Measurements from ENCODE around the gene ATN1.

The ATN1 gene

GRCh38 chr12:6946920-6947374 is 19.2 kb downstream of the ATN1 start:
- no peak for DNase-seq

DNA sequence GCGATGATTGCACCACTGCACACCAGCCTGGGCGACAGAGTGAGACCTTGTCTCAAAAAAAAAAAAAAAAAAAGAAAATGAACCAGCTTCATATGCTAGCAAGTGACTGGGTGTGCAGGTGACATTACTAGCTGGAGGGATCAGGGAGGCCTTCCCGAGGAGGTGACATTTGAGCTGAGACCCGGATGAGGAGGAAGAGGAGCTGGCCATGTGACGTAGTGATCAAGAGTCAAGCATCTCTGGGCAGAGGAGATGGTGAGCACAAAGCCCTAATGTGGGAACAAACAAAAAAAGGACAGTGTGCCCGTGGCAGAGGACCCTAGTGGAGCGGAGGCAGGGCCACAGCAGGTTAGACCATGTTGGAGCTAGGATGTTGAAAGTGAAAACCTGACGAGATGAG is 19.9 kb downstream of the ATN1 start:
- DNase-seq: no peak

GRCh38 chr12:6948873-6949594 is 21.3 kb downstream of the ATN1 start:
- DNase-seq: no peak

GRCh38 chr12:6950401-6950801 is 22.6 kb downstream of the ATN1 start:
- no peak for DNase-seq

DNA sequence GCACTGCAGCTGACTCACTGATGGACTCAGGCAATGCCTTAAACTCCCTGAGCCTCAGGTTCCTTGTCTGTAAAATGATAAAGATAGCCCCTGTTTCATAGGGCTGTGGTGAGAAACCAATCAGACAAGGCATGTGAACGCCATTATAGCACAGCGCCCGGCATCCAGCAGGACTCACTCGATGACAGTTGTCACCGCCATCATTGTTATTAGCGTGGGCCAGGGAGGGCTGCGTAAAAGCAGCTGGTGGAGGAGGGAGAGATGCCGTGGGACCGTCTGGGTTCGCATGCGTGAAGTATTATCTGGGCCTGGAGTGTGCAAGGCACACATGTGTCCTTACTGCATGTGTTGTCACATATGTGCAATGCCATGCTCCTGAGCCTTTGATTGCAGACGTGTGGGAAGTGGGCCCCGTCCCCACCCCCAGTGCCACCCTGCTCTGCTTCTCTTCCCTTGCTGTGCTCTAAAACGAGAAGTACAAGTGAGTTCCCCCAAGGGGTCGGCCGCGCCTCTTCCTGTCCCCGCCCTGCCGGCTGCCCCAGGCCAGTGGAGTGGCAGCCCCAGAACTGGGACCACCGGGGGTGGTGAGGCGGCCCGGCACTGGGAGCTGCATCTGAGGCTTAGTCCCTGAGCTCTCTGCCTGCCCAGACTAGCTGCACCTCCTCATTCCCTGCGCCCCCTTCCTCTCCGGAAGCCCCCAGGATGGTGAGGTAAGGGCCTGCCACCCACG is 23.2 kb downstream of the ATN1 start, which contains the start of gene PTPN6:
Gene PTPN6, plus strand, starts transcription at position 546 of the 730 bp plus-strand sequence. Its CDS starts 157 bp downstream, at position 703.
- peak; percentile 83 for DNase-seq

GRCh38 chr12:6951551-6952120 is 23.9 kb downstream of the ATN1 start:
- no peak for DNase-seq

GRCh38 chr12:6952121-6952862 is 24.5 kb downstream of the ATN1 start:
- DNase-seq: no peak

DNA sequence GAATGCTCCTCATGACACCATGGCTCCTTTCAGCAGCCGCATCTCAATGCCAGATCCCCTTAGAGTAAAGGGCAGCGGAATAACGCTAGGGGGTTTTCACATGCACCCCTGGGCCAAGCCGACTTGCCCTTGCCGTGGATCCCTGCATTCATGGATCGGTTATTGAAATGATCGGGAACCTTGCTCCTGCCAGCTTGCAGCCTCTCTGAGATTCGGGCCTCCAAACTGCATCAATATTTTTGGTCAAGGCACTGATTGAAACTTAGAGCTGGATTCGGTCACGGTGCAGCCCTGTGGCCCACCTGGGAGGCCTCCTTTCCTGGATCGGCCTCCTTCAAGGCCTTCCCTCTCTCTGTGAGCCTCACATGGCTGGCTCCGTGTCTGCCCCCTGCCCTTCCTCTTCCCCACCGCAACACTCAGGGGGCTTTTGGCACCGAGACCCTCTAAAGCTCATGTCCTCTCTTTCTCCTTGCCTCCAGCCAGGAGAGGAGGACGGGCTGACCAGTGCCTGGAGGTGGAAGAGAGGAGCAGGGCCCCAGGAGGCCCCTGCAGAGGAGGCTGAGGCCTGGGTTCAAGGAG is 25.2 kb downstream of the ATN1 start:
- no peak for DNase-seq

GRCh38 chr12:6953442-6954315 is 25.9 kb downstream of the ATN1 start:
- peak; percentile 87 for DNase-seq

DNA sequence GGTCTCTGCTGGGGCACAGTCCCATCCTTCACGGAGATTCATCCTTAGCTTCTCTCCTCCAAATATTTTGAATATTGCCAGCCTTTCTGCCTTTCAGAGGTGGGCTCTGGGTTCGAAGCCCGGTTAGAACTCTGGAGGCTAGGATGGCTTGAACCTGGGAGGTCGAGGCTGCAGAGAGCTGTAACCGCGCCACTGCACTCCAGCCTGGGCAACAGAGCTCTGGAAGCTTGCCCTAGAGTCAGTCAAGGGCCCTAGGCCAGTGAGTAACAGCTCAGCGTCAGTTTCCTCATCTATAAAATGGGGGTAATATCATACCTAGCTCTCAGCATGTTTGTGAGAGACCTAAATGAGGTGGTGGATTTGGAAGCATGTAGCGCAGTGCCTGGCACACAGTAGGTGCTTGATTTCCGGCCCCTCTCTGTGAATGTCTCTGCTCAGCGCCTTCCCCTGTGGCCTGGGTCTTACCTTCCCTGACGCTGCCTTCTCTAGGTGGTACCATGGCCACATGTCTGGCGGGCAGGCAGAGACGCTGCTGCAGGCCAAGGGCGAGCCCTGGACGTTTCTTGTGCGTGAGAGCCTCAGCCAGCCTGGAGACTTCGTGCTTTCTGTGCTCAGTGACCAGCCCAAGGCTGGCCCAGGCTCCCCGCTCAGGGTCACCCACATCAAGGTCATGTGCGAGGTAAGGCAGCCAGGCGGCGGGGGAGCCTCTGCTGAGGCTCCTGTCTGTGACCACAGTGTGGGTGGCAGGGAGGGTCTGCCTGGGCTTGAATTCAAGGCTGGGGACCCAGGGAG is 26.8 kb downstream of the ATN1 start:
- no peak for DNase-seq

DNA sequence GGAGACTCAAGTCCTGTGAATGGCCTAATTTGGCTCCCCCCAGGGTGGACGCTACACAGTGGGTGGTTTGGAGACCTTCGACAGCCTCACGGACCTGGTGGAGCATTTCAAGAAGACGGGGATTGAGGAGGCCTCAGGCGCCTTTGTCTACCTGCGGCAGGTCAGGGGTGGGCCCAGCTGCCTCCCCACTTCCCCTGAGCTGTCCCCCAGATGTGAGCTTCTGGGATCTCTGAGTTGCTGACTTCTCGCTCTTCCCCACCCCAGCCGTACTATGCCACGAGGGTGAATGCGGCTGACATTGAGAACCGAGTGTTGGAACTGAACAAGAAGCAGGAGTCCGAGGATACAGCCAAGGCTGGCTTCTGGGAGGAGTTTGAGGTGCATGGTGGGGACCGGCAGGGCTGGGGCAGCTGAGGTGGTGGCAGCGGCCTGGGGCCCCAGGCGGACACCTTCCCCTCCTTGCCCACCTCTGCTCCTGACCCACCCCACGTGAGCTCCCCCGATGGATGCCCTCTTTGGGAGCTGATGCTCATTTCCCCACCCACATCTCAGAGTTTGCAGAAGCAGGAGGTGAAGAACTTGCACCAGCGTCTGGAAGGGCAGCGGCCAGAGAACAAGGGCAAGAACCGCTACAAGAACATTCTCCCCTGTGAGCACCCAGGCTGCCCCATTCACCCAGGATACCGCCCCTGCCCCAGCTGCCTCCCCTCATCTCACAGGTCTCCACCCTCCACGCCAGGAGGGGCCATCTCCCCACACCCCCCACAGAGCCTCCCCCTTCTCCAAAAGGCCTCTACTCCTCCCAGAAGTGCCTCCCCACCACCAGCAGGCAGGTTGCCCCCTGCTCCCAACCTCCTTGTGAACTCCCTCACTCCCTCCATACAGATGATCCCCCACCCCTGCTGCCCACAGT is 27.6 kb downstream of the ATN1 start:
- DNase-seq: no peak

DNA sequence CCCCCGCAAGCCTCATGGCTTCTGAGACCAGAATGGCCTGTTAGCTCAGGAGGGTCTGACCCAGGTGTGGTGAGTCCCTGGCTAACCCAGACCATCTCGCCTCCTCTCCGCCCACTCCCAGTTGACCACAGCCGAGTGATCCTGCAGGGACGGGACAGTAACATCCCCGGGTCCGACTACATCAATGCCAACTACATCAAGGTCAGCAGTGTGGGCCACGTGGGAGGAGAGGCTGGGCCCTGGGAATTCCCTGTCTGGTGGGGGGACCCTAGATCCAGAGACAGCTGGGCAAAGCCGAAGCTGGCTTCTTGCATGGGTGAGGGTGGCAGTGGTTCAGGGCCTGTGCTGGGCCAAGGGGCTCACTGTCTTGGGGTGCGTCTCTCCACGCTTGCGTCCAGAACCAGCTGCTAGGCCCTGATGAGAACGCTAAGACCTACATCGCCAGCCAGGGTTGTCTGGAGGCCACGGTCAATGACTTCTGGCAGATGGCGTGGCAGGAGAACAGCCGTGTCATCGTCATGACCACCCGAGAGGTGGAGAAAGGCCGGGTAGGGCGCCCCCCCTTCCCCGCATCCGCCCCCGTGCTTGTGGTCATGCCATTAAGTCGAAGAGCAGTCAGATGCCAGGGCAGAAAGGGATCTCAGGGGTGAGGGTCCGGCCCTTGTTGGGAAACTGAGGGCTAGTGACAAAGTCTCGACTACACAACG is 28.4 kb downstream of the ATN1 start:
- no peak for DNase-seq

DNA sequence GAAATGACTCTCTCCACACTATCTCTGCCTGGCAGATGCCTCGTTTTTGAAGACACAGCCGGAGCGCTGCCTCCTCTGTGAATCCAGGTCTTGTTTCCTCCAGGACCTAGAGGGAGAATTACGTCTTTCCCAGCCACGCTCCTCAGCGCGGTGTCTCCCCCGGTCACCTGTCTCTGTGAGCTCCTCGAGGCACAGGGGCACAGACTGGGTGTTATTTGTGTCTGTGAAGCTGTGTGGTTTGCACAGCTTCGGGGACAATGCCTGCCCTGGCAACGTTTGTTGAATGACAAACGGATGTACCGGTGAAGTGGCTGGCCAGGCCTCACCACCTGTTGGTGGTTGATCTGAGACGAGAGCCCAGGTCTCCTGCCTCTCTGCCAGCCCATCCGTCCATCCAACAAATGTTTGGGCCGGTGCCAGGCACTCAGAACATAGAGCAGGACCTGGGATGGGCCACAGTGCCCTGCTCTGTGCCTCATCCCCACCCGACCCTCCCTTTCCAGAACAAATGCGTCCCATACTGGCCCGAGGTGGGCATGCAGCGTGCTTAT is 29.5 kb downstream of the ATN1 start:
- no peak for DNase-seq

DNA sequence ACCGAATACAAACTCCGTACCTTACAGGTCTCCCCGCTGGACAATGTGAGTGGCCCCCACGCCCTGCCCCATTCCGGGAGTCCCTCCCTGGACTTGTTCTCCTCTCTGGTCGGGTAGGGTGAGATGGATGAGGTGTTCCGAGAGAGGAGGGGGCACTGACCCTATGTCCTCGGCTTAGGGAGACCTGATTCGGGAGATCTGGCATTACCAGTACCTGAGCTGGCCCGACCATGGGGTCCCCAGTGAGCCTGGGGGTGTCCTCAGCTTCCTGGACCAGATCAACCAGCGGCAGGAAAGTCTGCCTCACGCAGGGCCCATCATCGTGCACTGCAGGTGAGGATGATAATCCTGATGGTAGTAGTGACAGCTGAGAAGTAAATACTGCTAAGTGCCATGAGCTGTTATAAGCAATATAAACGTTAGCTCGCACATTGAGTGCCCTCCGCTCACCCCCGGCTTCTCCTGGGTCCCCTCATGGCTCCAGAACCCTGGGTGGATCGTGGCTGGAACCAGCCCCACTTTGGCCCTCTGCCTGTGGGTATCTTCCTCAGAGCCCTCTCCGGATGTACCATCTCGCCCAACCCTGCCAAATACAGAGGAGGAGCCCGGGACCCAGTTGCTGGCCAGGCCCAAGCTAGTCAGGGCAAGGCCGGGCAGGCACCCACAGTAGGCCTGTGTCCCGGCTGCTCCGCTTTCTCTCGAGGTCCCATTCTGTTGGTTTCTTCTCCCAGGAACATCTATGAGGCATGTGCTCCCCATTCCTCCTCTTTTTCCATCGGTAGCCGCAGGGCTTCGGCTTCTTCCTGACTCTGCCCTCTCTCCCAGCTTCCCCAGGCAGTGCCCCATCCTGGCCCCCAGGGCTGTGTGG is 30.2 kb downstream of the ATN1 start:
- no peak for DNase-seq

- DNase-seq: no peak
Measured at GRCh38 chr12:6958609-6959057, 30.9 kb downstream of the ATN1 start.

DNA sequence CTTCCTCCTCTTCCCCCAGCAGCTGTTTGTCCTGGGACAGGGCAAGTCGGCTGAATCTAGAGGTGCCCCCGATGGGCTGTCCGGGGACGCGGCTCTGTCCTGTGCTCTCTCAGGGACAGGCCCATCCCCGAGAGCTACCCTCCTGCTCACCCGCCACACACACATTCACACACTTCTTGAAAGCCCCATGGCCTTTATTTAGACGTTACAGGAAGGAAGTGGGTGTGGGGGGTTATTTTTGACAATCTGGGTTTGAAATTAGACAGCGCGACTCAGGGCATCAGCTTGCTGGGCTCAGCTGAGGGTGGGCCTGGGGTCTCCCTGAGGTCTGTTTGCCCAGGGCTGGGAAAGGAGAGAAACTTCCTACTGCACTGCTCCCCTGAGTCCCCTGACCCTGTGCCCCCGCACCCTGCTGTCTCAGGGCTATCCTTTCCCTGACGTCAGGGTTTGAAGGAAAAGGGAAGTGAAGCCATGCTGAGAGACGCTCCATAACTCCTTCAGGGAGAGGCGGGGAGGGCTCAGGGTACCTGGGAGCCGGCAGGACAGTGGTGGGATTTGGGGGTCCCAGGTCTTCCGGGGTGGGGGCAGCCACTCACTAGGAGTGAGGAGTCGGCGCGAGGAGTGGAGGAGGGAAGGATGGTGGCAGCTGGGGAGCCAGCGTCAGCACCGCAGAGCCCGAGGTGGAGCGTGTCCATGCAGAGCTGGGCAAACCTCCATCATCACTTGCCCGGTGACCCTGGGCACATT is 31.5 kb downstream of the ATN1 start:
- peak; percentile 45 for DNase-seq

Measured in GDM1 (cell line).